CD4-positive, alpha-beta T cell (primary cell): ENCODE measurements around the gene CCL8. TPM values are rescaled to one million over a fixed set of nuclear protein-coding genes. Genes with fewer than 3 reads are reported as not detected.

Source experiments
- ATAC-seq: fragments of 200-7000 bp; cut with Tn5 transposase; one replicate; pipeline ENCODE4 v1.10.0; 2022; ENCODE audit warnings: mild to moderate bottlenecking; ENCODE audit not compliant: poor library complexity
- CTCF ChIA-PET: fragments of 350-600 bp; sonication (Branson Sonifier 250); formaldehyde crosslinking; loops from one replicate; lab custom pipeline; 2021; ENCODE audit warnings: antibody characterized with exemption, inconsistent platforms; lab: Charles Lee
- POLR2A ChIA-PET: fragments of 350-600 bp; sonication (Branson Sonifier 250); formaldehyde crosslinking; loops from one replicate; lab custom pipeline; 2021; ENCODE audit warnings: antibody characterized with exemption, inconsistent platforms; lab: Charles Lee
- DNase-seq, 14 experiments: peaks; one replicate each; pipeline ENCODE4 v3.0.0-alpha.2; 2013 to 2020; ENCODE audit warnings: mixed read lengths in 2 of 14
- H3K27ac ChIP-seq, 2 donors: one replicate each; pipeline versions ENCODE4 v1.5.1 to v1.7.0; 2013; ENCODE audit warnings: low read length in 2 of 2, low read depth in 1 of 2, mild to moderate bottlenecking in 1 of 2
- H3K27me3 ChIP-seq, 2 experiments: 1 replicate in 1 of 2; 2 replicates in 1 of 2; pipeline versions ENCODE4 v1.6.1 to v1.7.0; 2013; ENCODE audit warnings: low read length in 2 of 2, control low read depth in 1 of 2, mild to moderate bottlenecking in 1 of 2, moderate library complexity in 1 of 2; ENCODE audit not compliant: insufficient read depth in 2 of 2, control insufficient read depth in 1 of 2
- H3K36me3 ChIP-seq: one replicate; pipeline ENCODE4 v1.6.1; 2013; ENCODE audit warnings: low read length, control low read depth; ENCODE audit not compliant: insufficient read depth
- H3K4me1 ChIP-seq: one replicate; pipeline ENCODE4 v1.6.1; 2013; ENCODE audit warnings: low read length, control low read depth; ENCODE audit not compliant: insufficient read depth
- H3K4me3 ChIP-seq: one replicate; pipeline ENCODE4 v1.5.1; 2013; ENCODE audit warnings: mild to moderate bottlenecking, low read length, moderate library complexity
- H3K9me3 ChIP-seq, 2 experiments: 1 replicate in 1 of 2; 2 replicates in 1 of 2; pipeline versions ENCODE4 v1.6.1 to v1.7.0; 2013; ENCODE audit warnings: low read length in 2 of 2, mild to moderate bottlenecking in 2 of 2, control low read depth in 1 of 2, moderate library complexity in 1 of 2; ENCODE audit not compliant: control insufficient read depth in 1 of 2, insufficient read depth in 1 of 2
- H3K27ac Mint-ChIP-seq: one replicate; pipeline ENCODE4 v1.8.0; 2020; ENCODE audit warnings: mixed read lengths
- H3K27me3 Mint-ChIP-seq: one replicate; pipeline ENCODE4 v1.8.0; 2021; ENCODE audit warnings: mixed read lengths
- H3K36me3 Mint-ChIP-seq: one replicate; pipeline ENCODE4 v1.8.0; 2021; ENCODE audit warnings: low read depth, mixed read lengths
- H3K4me1 Mint-ChIP-seq: one replicate; pipeline ENCODE4 v1.8.0; 2021; ENCODE audit warnings: low read depth, mixed read lengths
- H3K4me3 Mint-ChIP-seq: one replicate; pipeline ENCODE4 v1.8.0; 2020; ENCODE audit warnings: mild to moderate bottlenecking, mixed read lengths
- H3K9me3 Mint-ChIP-seq: one replicate; pipeline ENCODE4 v1.8.0; 2020; ENCODE audit warnings: mixed read lengths
- intact Hi-C, 2 experiments: fragments of 100-400 bp; cut with DNase I in 1 of 2; cut with micrococcal nuclease in 1 of 2; formaldehyde crosslinking; loops; one replicate each; pipeline versions ENCODE4 v1.15.1 to v1.9.0; 2023 to 2025; cut with DNase I, micrococcal nuclease
- total RNA-seq, 174 experiments: library from RNA in 2 of 174; stranded (reverse) in 2 of 174; gene quantifications; one replicate each; pipeline ENCODE4 v1.2.3 and lab custom pipeline; 2021 to 2026
- TF ChIP-seq, protein P1 (sequence below): fragments of 200-600 bp; IDR thresholded peaks from one replicate; pipeline ENCODE4 v1.8.0; 2022; ENCODE audit warnings: antibody characterized with exemption, mild to moderate bottlenecking

Gene CCL8
- total RNA-seq, 2 experiments from 2014 or later, result not detected

DNA sequence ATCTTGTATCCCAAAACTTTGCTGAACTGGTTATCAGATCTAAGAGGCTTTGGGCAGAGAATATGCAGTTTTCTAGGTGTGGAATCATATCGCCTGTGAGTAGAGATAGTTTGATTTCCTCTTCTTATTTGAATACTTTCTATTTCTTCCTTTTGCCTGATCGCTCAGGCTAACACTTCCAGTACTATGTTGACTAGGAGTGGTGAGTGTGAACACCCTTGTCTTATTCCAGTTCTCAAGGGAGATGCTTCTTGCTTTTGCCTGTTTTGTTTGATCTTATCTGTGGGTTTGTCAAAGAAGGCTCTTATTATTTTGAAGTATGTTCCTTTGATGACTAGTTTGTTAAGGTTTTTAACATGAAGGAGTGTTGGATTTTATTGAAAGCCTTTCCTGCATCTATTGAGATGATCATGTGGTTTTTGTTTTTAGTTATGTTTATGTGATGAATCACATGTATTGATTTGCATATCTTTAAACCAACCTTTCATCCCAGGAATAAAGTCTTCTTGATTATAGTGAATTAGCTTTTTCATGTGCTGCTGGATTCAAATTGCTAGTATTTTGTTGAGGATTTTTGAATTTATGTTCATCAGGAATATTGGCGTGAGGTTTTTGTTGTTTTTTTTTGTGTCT, 20.0 kb downstream of the CCL8 start:
- no peaks in the 10 kb centered on the region for H3K9me3 Mint-ChIP-seq
- TF ChIP-seq, protein P1, sequence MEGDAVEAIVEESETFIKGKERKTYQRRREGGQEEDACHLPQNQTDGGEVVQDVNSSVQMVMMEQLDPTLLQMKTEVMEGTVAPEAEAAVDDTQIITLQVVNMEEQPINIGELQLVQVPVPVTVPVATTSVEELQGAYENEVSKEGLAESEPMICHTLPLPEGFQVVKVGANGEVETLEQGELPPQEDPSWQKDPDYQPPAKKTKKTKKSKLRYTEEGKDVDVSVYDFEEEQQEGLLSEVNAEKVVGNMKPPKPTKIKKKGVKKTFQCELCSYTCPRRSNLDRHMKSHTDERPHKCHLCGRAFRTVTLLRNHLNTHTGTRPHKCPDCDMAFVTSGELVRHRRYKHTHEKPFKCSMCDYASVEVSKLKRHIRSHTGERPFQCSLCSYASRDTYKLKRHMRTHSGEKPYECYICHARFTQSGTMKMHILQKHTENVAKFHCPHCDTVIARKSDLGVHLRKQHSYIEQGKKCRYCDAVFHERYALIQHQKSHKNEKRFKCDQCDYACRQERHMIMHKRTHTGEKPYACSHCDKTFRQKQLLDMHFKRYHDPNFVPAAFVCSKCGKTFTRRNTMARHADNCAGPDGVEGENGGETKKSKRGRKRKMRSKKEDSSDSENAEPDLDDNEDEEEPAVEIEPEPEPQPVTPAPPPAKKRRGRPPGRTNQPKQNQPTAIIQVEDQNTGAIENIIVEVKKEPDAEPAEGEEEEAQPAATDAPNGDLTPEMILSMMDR, result no peak
- peaks cover 60% of the 10 kb centered on the region for H3K27me3 Mint-ChIP-seq
- POLR2A ChIA-PET, result no interaction called here
- Histone ChIP-seq H3K27ac (no peak overlapping the region), H3K4me3 (no peak overlapping the region), H3K4me1 (no peaks in the 10 kb centered on the region), H3K36me3 (no peaks in the 10 kb centered on the region), H3K9me3 (no peaks in the 10 kb centered on the region), H3K27me3 (peaks cover 0 to 12% of the 10 kb centered on the region in 2 experiments)
- no peaks in the 10 kb centered on the region for H3K36me3 Mint-ChIP-seq
- intact Hi-C loops, result no loop called here
- H3K27ac Mint-ChIP-seq, result no peak overlapping the region
- H3K4me3 Mint-ChIP-seq, result no peak overlapping the region
- no peaks in the 10 kb centered on the region for H3K4me1 Mint-ChIP-seq
- CTCF ChIA-PET, result no interaction called here
- ATAC-seq (no peak), DNase-seq (no peak)

DNA sequence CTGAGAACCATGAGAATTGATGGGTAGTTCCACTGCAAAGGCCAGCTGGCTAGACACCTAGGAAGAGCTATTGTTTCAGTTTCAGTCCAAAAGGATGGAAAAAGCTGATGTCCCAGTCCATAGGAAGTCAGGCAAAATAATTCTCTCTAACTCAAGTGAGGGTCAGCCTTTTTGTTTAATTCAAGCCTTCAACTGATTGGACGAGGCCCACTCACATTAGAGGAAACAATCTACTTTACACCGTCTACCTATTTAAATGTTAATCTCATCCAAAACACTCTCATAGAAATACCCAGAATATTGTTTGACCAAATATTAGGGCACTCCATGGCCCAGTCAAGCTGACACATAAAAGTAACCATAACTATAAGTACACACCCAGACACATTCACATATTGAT, 22.7 kb downstream of the CCL8 start:
- ChIA-PET POLR2A (no interaction called here), CTCF (no interaction called here)
- Histone ChIP-seq H3K4me3 (no peak overlapping the region), H3K4me1 (no peaks in the 10 kb centered on the region), H3K9me3 (no peaks in the 10 kb centered on the region), H3K27me3 (peaks cover 0 to 19% of the 10 kb centered on the region in 2 experiments), H3K36me3 (no peaks in the 10 kb centered on the region), H3K27ac (no peak overlapping the region)
- Mint-ChIP-seq H3K27me3 (peaks cover 56% of the 10 kb centered on the region), H3K27ac (no peak overlapping the region), H3K9me3 (no peaks in the 10 kb centered on the region), H3K4me3 (no peak overlapping the region), H3K36me3 (no peaks in the 10 kb centered on the region), H3K4me1 (no peaks in the 10 kb centered on the region)
- no peak for ATAC-seq
- intact Hi-C loops, result no loop called here
- TF ChIP-seq, protein P1, result no peak
- DNase-seq, result no peak

DNA sequence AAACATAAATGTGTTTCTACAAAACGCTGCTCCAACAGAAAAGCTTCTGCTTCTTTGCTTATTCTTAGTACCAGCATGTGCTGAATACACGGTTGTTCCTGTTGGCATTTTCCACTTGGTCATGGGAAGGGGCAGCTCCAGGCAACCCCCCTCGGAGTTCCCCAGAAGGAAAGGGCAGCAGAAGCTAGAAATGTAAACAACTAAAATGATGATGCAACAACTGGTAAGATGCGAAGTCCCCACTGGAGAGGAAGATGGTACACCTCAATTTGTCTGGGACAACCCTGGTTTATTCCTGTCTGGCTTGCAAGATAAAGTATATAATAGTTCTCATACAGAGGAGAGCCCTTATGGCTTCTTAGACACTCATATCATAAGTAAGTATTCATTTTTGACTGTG, 27.8 kb downstream of the CCL8 start:
- H3K27me3 Mint-ChIP-seq, result peaks cover 37% of the 10 kb centered on the region
- intact Hi-C loops, result no loop called here
- ATAC-seq, result no peak
- no peak overlapping the region for H3K4me3 Mint-ChIP-seq
- no peak overlapping the region for H3K27ac ChIP-seq
- no peaks in the 10 kb centered on the region for H3K9me3 ChIP-seq
- no peaks in the 10 kb centered on the region for H3K9me3 Mint-ChIP-seq
- POLR2A ChIA-PET, result no interaction called here
- CTCF ChIA-PET, result no interaction called here
- H3K36me3 ChIP-seq, result no peaks in the 10 kb centered on the region
- no peak overlapping the region for H3K4me3 ChIP-seq
- no peaks in the 10 kb centered on the region for H3K36me3 Mint-ChIP-seq
- H3K27me3 ChIP-seq, result peaks cover 0 to 25% of the 10 kb centered on the region in 2 experiments
- DNase-seq, result no peak
- TF ChIP-seq, protein P1, result no peak
- no peak overlapping the region for H3K27ac Mint-ChIP-seq
- H3K4me1 ChIP-seq, result no peaks in the 10 kb centered on the region
- no peaks in the 10 kb centered on the region for H3K4me1 Mint-ChIP-seq
